Measurements from ENCODE around the gene TMEM233. TPM values are rescaled to one million over a fixed set of nuclear protein-coding genes. Genes with fewer than 3 reads are reported as not detected.

The TMEM233 gene
- total and polyA plus RNA-seq, 4 donors: 0.13 to 0.80 (median 0.31) TPM

- Histone ChIP-seq H3K9ac (ENCODE audit: insufficient read depth in 1 of 2, low read length in 2 of 2) (no peak overlapping the region), H3K4me3 (no peak overlapping the region), H3K27me3 (ENCODE audit: control insufficient read depth in 3 of 3, insufficient read depth in 3 of 3, low read length in 2 of 3) (peaks cover 0 to 3% (median 0%) of the 10 kb centered on the region in 3 donors), H3K4me1 (ENCODE audit: control insufficient read depth in 5 of 5, insufficient read depth in 5 of 5, low read length in 5 of 5) (peaks cover 0 to 5% (median 0%) of the 10 kb centered on the region in 5 donors), H3K36me3 (ENCODE audit: control insufficient read depth in 4 of 4, insufficient read depth in 4 of 4, low read length in 4 of 4) (no peaks in the 10 kb centered on the region), H3K27ac (ENCODE audit: low read depth in 1 of 2, low read length in 1 of 2) (no peak overlapping the region), H3K9me3 (ENCODE audit: control insufficient read depth in 4 of 4, insufficient read depth in 3 of 4, low read length in 3 of 4) (peaks cover 0 to 2% (median 0%) of the 10 kb centered on the region in 4 donors)
- DNase-seq (no peak), ATAC-seq (ENCODE audit: insufficient read depth, low FRiP score) (no peak)
- 63 to 69% methylated on average over 1 of the region's 1 CpG for WGBS, 2 donors
- TF ChIP-seq, protein P1, sequence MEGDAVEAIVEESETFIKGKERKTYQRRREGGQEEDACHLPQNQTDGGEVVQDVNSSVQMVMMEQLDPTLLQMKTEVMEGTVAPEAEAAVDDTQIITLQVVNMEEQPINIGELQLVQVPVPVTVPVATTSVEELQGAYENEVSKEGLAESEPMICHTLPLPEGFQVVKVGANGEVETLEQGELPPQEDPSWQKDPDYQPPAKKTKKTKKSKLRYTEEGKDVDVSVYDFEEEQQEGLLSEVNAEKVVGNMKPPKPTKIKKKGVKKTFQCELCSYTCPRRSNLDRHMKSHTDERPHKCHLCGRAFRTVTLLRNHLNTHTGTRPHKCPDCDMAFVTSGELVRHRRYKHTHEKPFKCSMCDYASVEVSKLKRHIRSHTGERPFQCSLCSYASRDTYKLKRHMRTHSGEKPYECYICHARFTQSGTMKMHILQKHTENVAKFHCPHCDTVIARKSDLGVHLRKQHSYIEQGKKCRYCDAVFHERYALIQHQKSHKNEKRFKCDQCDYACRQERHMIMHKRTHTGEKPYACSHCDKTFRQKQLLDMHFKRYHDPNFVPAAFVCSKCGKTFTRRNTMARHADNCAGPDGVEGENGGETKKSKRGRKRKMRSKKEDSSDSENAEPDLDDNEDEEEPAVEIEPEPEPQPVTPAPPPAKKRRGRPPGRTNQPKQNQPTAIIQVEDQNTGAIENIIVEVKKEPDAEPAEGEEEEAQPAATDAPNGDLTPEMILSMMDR (IDR thresholded peaks at IDR 0.05; ENCODE audit: control extremely low read depth, extremely low read depth): no peak
Measured at GRCh38 chr12:119576915-119577314, 16.7 kb upstream of the TMEM233 start.

GRCh38 chr12:119578112-119578511 is 15.5 kb upstream of the TMEM233 start:
- WGBS, 2 donors: 91% methylated on average over 2 of the region's 2 CpGs

DNA sequence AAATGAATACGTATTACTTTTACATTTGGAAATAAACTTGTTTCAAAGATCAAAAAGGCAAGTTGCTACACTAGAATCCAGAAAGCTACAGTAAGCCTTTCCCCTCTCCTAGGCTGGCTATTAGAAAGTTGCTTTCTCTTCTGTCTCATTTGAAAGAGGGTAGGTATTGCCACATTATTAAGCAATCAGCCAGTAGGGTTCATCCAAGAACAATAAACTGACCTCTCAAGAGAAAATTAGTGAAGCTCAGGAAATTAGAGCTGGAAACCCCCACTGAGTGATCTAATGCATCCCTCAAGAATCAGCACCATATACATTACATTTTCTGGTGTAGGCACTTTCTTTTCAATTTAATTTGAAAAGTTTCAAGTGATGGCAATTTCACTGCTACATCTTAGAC is 4.5 kb upstream of the TMEM233 start:
- peak in 2 of 3 donors; percentile 7 to 34 for DNase-seq
- 67 to 82% methylated on average over 1 of the region's 1 CpG for WGBS, 2 donors
- TF ChIP-seq, protein P1 (IDR thresholded peaks at IDR 0.05; ENCODE audit: control extremely low read depth, extremely low read depth): no peak

More at GRCh38 chr12:119578112-119578511, 15.5 kb upstream of the TMEM233 start:
- ATAC-seq (ENCODE audit: insufficient read depth, low FRiP score): no peak
- Histone ChIP-seq H3K27ac (ENCODE audit: low read depth in 1 of 2, low read length in 1 of 2) (no peak overlapping the region), H3K9me3 (ENCODE audit: control insufficient read depth in 4 of 4, insufficient read depth in 3 of 4, low read length in 3 of 4) (peaks cover 0 to 2% (median 0%) of the 10 kb centered on the region in 4 donors), H3K4me1 (ENCODE audit: control insufficient read depth in 5 of 5, insufficient read depth in 5 of 5, low read length in 5 of 5) (peaks cover 0 to 5% (median 0%) of the 10 kb centered on the region in 5 donors), H3K9ac (ENCODE audit: insufficient read depth in 1 of 2, low read length in 2 of 2) (no peak overlapping the region), H3K4me3 (no peak overlapping the region), H3K27me3 (ENCODE audit: control insufficient read depth in 3 of 3, insufficient read depth in 3 of 3, low read length in 2 of 3) (peaks cover 0 to 3% (median 0%) of the 10 kb centered on the region in 3 donors), H3K36me3 (ENCODE audit: control insufficient read depth in 4 of 4, insufficient read depth in 4 of 4, low read length in 4 of 4) (no peaks in the 10 kb centered on the region)
- TF ChIP-seq, protein P1 (IDR thresholded peaks at IDR 0.05; ENCODE audit: control extremely low read depth, extremely low read depth): no peak
- DNase-seq: no peak

GRCh38 chr12:119589634-119590033 is 3.9 kb upstream of the TMEM233 start:
- DNase-seq: no peak
- WGBS, 2 donors: 79 to 90% methylated on average over 4 of the region's 4 CpGs
- Histone ChIP-seq H3K27ac (ENCODE audit: low read depth in 1 of 2, low read length in 1 of 2) (no peak overlapping the region), H3K4me3 (no peak overlapping the region), H3K27me3 (ENCODE audit: control insufficient read depth in 3 of 3, insufficient read depth in 3 of 3, low read length in 2 of 3) (peaks cover 0 to 32% (median 11%) of the 10 kb centered on the region in 3 donors), H3K9ac (ENCODE audit: insufficient read depth in 1 of 2, low read length in 2 of 2) (no peak overlapping the region), H3K36me3 (ENCODE audit: control insufficient read depth in 4 of 4, insufficient read depth in 4 of 4, low read length in 4 of 4) (no peaks in the 10 kb centered on the region), H3K4me1 (ENCODE audit: control insufficient read depth in 5 of 5, insufficient read depth in 5 of 5, low read length in 5 of 5) (peaks cover 0 to 6% (median 0%) of the 10 kb centered on the region in 5 donors), H3K9me3 (ENCODE audit: control insufficient read depth in 4 of 4, insufficient read depth in 3 of 4, low read length in 3 of 4) (peaks cover 0 to 2% (median 0%) of the 10 kb centered on the region in 4 donors)
- TF ChIP-seq, protein P1 (IDR thresholded peaks at IDR 0.05; ENCODE audit: control extremely low read depth, extremely low read depth): no peak
- ATAC-seq (ENCODE audit: insufficient read depth, low FRiP score): no peak

More for the DNA sequence above, 4.5 kb upstream of the TMEM233 start:
- H3K36me3 ChIP-seq (ENCODE audit: control insufficient read depth in 4 of 4, insufficient read depth in 4 of 4, low read length in 4 of 4): no peaks in the 10 kb centered on the region
- peaks cover 0 to 30% (median 11%) of the 10 kb centered on the region in 3 donors for H3K27me3 ChIP-seq (ENCODE audit: control insufficient read depth in 3 of 3, insufficient read depth in 3 of 3, low read length in 2 of 3)
- ATAC-seq (ENCODE audit: insufficient read depth, low FRiP score): peak; percentile 13
- H3K9me3 ChIP-seq (ENCODE audit: control insufficient read depth in 4 of 4, insufficient read depth in 3 of 4, low read length in 3 of 4): peaks cover 0 to 2% (median 0%) of the 10 kb centered on the region in 4 donors
- H3K4me3 ChIP-seq: no peak overlapping the region
- H3K27ac ChIP-seq (ENCODE audit: low read depth in 1 of 2, low read length in 1 of 2): no peak overlapping the region
- H3K4me1 ChIP-seq (ENCODE audit: control insufficient read depth in 5 of 5, insufficient read depth in 5 of 5, low read length in 5 of 5): peaks cover 0 to 6% (median 0%) of the 10 kb centered on the region in 5 donors
- no peak overlapping the region for H3K9ac ChIP-seq (ENCODE audit: insufficient read depth in 1 of 2, low read length in 2 of 2)
